Vagina (tissue), 2 donors: Measurements from ENCODE around the gene SRGAP3. TPM values are rescaled to one million over a fixed set of nuclear protein-coding genes. Genes with fewer than 3 reads are reported as not detected.

Experiments used
- DNase-seq, 2 donors: peaks; one replicate each; pipeline ENCODE4 v3.0.0-alpha.2; 2017; ENCODE audit errors: extremely low spot score in 2 of 2
- H3K27ac ChIP-seq: fragments of 200-600 bp; sonication (generic); one replicate; pipeline ENCODE4 v1.5.1; 2019
- H3K27me3 ChIP-seq: fragments of 200-600 bp; sonication (generic); one replicate; pipeline ENCODE4 v1.5.1; 2019
- H3K36me3 ChIP-seq, 2 donors: fragments of 200-600 bp; sonication (generic); one replicate each; pipeline ENCODE4 v1.5.1; 2017 to 2019
- H3K4me1 ChIP-seq: fragments of 200-600 bp; sonication (generic); one replicate; pipeline ENCODE4 v1.5.1; 2019
- H3K4me3 ChIP-seq, 2 donors: fragments of 200-600 bp; sonication (generic); 1 replicate in 1 of 2; 2 replicates in 1 of 2; pipeline ENCODE4 v1.5.1; 2016 to 2019
- H3K9me3 ChIP-seq: fragments of 200-600 bp; sonication (generic); one replicate; pipeline ENCODE4 v1.5.1; 2019
- CTCF ChIP-seq, 3 experiments: fragments of 450-650 bp in 2 of 3; fragments of 200-600 bp in 1 of 3; sonication (generic) in 1 of 3; IDR thresholded peaks; one replicate each; pipeline ENCODE4 v1.5.1; 2017 to 2019; ENCODE audit warnings: antibody characterized with exemption in 3 of 3, mild to moderate bottlenecking in 2 of 3, moderate library complexity in 2 of 3
- POLR2A ChIP-seq, 2 donors: fragments of 450-650 bp; IDR thresholded peaks; one replicate each; pipeline ENCODE4 v1.6.1; 2017; ENCODE audit warnings: antibody characterized with exemption in 2 of 2, mild to moderate bottlenecking in 2 of 2, moderate library complexity in 2 of 2
- POLR2AphosphoS5 ChIP-seq, 2 donors: sonication (generic); formaldehyde crosslinking; IDR thresholded peaks; one replicate each; pipeline ENCODE4 v1.9.0; 2017; ENCODE audit warnings: antibody characterized with exemption in 2 of 2, mild to moderate bottlenecking in 2 of 2, low read depth in 1 of 2; ENCODE audit not compliant: insufficient read depth in 1 of 2
- intact Hi-C: fragments of 100-400 bp; cut with DNase I; formaldehyde crosslinking; loops from one replicate; pipeline ENCODE4 v1.15.1; 2023
- total RNA-seq: library from RNA; depleted of rRNA; stranded (reverse); fragments of >200 nt; gene quantifications from one replicate; pipeline ENCODE4 v1.2.3, GENCODE V29; 2016

SRGAP3 gene
- total RNA-seq, 1 donor from 2014 or later = 20.6 TPM

- no peaks in the 10 kb centered on the region for H3K4me1 ChIP-seq
- H3K27me3 ChIP-seq = no peaks in the 10 kb centered on the region
- no peaks in the 10 kb centered on the region for H3K9me3 ChIP-seq
- intact Hi-C loops = no loop called here
- H3K27ac ChIP-seq = no peak overlapping the region
- no peaks in the 10 kb centered on the region for H3K36me3 ChIP-seq
- no peak for DNase-seq
- TF ChIP-seq CTCF (IDR thresholded peaks at IDR 0.05) = no peak
- H3K4me3 ChIP-seq = no peak overlapping the region
Observed at GRCh38 chr3:9271903-9272302, 22.5 kb upstream of the SRGAP3 start.

GRCh38 chr3:9270704-9271103 lies 21.3 kb upstream of the SRGAP3 start:
- Histone ChIP-seq H3K4me3 (no peak overlapping the region), H3K9me3 (no peaks in the 10 kb centered on the region), H3K36me3 (no peaks in the 10 kb centered on the region), H3K4me1 (no peaks in the 10 kb centered on the region), H3K27ac (no peak overlapping the region), H3K27me3 (no peaks in the 10 kb centered on the region)
- TF ChIP-seq CTCF (IDR thresholded peaks at IDR 0.05) = no peak
- TF ChIP-seq POLR2A (IDR thresholded peaks at IDR 0.05) = no peak
- no peak for TF ChIP-seq POLR2AphosphoS5 (IDR thresholded peaks at IDR 0.05; ENCODE audit: insufficient read depth in 1 of 2, low read depth in 1 of 2)
- intact Hi-C loops = no loop called here
- no peak for DNase-seq

GRCh38 chr3:9266716-9267115 lies 17.3 kb upstream of the SRGAP3 start:
- Histone ChIP-seq H3K9me3 (no peaks in the 10 kb centered on the region), H3K36me3 (no peaks in the 10 kb centered on the region), H3K27ac (no peak overlapping the region), H3K4me3 (no peak overlapping the region), H3K4me1 (no peaks in the 10 kb centered on the region), H3K27me3 (no peaks in the 10 kb centered on the region)
- intact Hi-C loops = no loop called here
- peak in 1 of 2 donors; percentile 27 for DNase-seq
- TF ChIP-seq POLR2AphosphoS5 (IDR thresholded peaks at IDR 0.05; ENCODE audit: insufficient read depth in 1 of 2, low read depth in 1 of 2) (no peak), CTCF (IDR thresholded peaks at IDR 0.05) (no peak), POLR2A (IDR thresholded peaks at IDR 0.05) (no peak)

GRCh38 chr3:9260305-9260704 lies 10.9 kb upstream of the SRGAP3 start:
- Histone ChIP-seq H3K27me3 (no peaks in the 10 kb centered on the region), H3K4me3 (no peak overlapping the region), H3K36me3 (no peaks in the 10 kb centered on the region), H3K4me1 (no peaks in the 10 kb centered on the region), H3K9me3 (no peaks in the 10 kb centered on the region), H3K27ac (no peak overlapping the region)
- intact Hi-C loops = no loop called here
- TF ChIP-seq POLR2AphosphoS5 (IDR thresholded peaks at IDR 0.05; ENCODE audit: insufficient read depth in 1 of 2, low read depth in 1 of 2) = no peak
- no peak for TF ChIP-seq CTCF (IDR thresholded peaks at IDR 0.05)
- TF ChIP-seq POLR2A (IDR thresholded peaks at IDR 0.05) = no peak
- peak in 1 of 2 donors; percentile 20 for DNase-seq

- no peaks in the 10 kb centered on the region for H3K36me3 ChIP-seq
- H3K27ac ChIP-seq = no peak overlapping the region
- H3K27me3 ChIP-seq = no peaks in the 10 kb centered on the region
- H3K9me3 ChIP-seq = no peaks in the 10 kb centered on the region
- no peak for DNase-seq
- no peak for TF ChIP-seq POLR2A (IDR thresholded peaks at IDR 0.05)
- TF ChIP-seq POLR2AphosphoS5 (IDR thresholded peaks at IDR 0.05; ENCODE audit: insufficient read depth in 1 of 2, low read depth in 1 of 2) = no peak
- intact Hi-C loops = no loop called here
- H3K4me1 ChIP-seq = no peaks in the 10 kb centered on the region
- H3K4me3 ChIP-seq = no peak overlapping the region
Observed at GRCh38 chr3:9257092-9257491, 7.6 kb upstream of the SRGAP3 start.

- H3K4me3 ChIP-seq = no peak overlapping the region
- intact Hi-C loops = no loop called here
- H3K9me3 ChIP-seq = no peaks in the 10 kb centered on the region
- no peak for DNase-seq
- no peak overlapping the region for H3K27ac ChIP-seq
- H3K27me3 ChIP-seq = no peaks in the 10 kb centered on the region
- TF ChIP-seq POLR2A (IDR thresholded peaks at IDR 0.05) (no peak), POLR2AphosphoS5 (IDR thresholded peaks at IDR 0.05; ENCODE audit: insufficient read depth in 1 of 2, low read depth in 1 of 2) (no peak), CTCF (IDR thresholded peaks at IDR 0.05) (no peak)
- no peaks in the 10 kb centered on the region for H3K4me1 ChIP-seq
- no peaks in the 10 kb centered on the region for H3K36me3 ChIP-seq
Observed at GRCh38 chr3:9255976-9256375, 6.5 kb upstream of the SRGAP3 start.
